Peyer's patch (tissue), 4 donors: ENCODE results near the gene MCM7.

Source experiments
- CTCF ChIP-seq, 6 experiments: fragments of 450-650 bp in 4 of 6; fragments of 200-600 bp in 2 of 6; sonication (generic) in 1 of 6; IDR thresholded peaks; one replicate each; pipeline ENCODE4 v1.5.1; 2017 to 2019; ENCODE audit warnings: antibody characterized with exemption in 6 of 6, mild to moderate bottlenecking in 3 of 6, moderate library complexity in 1 of 6
- POLR2A ChIP-seq, 2 donors: fragments of 450-650 bp; IDR thresholded peaks; one replicate each; pipeline ENCODE4 v1.5.1; 2017; ENCODE audit warnings: antibody characterized with exemption in 2 of 2, mild to moderate bottlenecking in 2 of 2, moderate library complexity in 2 of 2

GRCh38 chr7:100061518-100062193, 39.5 kb downstream of the MCM7 start:
- TF ChIP-seq CTCF (IDR thresholded peaks at IDR 0.05) (no peak), POLR2A (IDR thresholded peaks at IDR 0.05) (no peak)
